Raji (cell line): ENCODE results near the gene SGCD.

Source experiments
- POLR2A ChIP-seq: IDR thresholded peaks from 2 replicates; pipeline ENCODE4 v1.6.1; 2011; ENCODE audit warnings: low read depth, low read length, control low read depth; ENCODE audit not compliant: insufficient read depth

The SGCD gene

DNA sequence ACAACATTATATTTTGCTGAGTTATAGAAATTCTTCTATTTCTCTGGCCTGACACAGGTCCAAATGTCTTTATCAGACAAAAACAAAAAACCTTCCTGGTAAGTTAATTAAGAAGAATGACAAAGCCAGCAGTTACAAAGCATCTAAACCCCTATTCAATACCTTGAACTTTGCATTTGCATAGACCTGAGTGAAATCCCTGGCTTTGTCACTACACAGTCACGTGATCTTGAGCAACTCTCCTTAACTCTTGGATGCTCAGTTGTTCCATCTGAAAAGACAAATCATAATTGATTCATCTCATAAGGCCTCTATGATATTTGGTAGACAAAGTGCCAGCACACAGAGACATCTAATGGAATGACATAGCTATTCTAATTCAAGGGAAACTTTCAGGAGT is 356.5 kb downstream of the SGCD start:
- no peak for TF ChIP-seq POLR2A

DNA sequence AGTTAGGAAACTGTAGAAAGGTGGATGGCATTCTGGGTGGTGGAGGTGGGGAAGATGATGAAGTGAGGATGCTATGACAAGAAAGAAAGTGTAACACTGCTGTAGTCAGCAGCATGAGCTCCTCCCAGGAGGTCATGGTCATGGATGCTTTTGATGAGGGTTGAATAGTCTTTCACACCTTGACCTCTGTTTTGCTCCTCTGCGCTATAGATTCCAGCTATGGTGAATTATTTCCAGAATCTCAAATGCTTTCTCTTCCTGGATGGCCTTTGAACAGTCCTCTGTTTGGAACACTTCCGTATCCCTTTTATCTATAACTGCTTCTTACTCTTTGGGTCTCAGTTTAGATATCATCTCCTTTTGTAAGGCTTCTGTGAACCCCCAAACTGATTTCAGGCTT is 357.3 kb downstream of the SGCD start:
- no peak for TF ChIP-seq POLR2A

DNA sequence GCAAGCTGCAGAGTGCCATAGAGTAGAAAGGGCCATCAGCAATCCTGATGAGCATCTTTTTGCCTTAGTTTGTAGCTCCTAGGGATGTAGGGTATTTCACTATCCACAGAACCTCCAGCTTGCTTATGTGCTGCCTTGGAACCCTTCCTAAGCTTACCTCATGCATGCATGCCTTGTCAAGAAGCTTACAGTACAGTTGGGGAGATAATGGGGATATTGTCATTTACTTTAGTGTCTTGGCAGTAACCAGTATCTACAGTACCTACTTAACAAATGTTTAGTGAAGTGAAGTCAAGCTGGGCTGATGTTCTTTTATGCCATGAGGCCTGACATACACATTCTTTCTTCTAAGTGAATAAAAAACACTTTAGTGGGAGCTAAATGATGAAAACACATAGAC is 358.5 kb downstream of the SGCD start:
- TF ChIP-seq POLR2A = no peak

- no peak for TF ChIP-seq POLR2A
Observed at GRCh38 chr5:156686380-156686779, 359.4 kb downstream of the SGCD start.

GRCh38 chr5:156686796-156687195 is 359.8 kb downstream of the SGCD start:
- no peak for TF ChIP-seq POLR2A

GRCh38 chr5:156687514-156687913 is 360.6 kb downstream of the SGCD start:
- TF ChIP-seq POLR2A = no peak

GRCh38 chr5:156691572-156691971 is 364.6 kb downstream of the SGCD start:
- TF ChIP-seq POLR2A = no peak

- TF ChIP-seq POLR2A = no peak
Observed at GRCh38 chr5:156693113-156693512, 366.1 kb downstream of the SGCD start.

DNA sequence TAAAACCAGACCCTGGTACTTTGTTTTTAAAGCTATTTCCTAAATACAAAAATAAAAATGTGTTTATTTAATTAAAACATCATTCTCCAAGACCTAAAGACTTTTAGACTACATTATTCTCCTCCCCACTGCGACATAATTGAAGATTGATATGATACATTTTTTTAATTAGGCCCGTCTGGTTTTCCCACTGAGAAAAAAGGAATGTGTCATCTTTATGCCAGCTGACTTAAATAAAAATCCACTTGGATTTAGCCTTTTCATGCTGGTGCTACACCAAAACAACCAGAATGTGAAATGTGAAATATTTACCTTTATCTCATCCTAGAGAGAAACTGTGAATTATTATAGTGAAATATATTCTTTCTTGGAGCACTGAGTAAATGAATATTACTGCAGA is 367.6 kb downstream of the SGCD start:
- TF ChIP-seq POLR2A = no peak

- TF ChIP-seq POLR2A = no peak
Observed at GRCh38 chr5:156695774-156696173, 368.8 kb downstream of the SGCD start.

DNA sequence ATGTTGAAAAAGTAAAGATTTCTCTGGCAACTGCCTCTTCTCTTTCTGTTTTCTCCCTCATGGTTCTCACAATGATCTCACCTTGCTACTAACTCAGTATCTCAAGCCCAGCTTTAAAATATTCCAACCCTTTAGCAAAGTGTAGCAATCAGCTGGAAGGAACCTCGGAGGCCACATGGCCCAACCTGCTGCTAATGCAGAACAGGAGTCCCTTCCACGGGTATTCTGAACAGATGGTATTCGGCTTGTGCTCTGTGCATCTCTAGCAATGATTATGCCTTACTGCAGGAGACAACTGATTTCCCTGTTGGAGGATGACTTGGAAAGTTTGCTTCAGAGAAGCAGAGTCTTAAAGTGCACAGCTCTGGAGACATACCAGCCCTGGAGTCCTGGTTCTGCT is 371.4 kb downstream of the SGCD start:
- no peak for TF ChIP-seq POLR2A

- TF ChIP-seq POLR2A = no peak
Observed at GRCh38 chr5:156699147-156699546, 372.2 kb downstream of the SGCD start.

DNA sequence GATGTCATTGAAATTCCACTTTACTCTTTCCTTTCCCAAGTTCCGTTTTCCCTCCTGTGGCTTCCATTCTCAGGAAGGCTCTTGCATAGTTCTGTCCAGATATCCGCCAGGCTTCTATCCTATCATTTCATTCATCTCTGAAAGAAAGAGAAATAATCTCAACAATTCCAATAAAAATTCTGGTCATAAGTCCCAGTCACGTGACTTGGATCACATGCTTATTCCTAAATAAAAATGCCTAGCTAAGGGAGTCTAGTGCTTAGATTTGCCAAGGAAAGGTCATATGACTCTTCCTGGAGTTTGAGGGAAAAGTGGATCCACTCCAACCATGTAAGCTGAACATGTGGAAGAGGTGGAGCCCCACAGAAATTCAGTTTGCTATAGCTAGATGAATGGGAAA is 377.2 kb downstream of the SGCD start:
- TF ChIP-seq POLR2A = no peak

- no peak for TF ChIP-seq POLR2A
Observed at GRCh38 chr5:156706631-156707030, 379.7 kb downstream of the SGCD start.

- no peak for TF ChIP-seq POLR2A
Observed at GRCh38 chr5:156707750-156708149, 380.8 kb downstream of the SGCD start.

DNA sequence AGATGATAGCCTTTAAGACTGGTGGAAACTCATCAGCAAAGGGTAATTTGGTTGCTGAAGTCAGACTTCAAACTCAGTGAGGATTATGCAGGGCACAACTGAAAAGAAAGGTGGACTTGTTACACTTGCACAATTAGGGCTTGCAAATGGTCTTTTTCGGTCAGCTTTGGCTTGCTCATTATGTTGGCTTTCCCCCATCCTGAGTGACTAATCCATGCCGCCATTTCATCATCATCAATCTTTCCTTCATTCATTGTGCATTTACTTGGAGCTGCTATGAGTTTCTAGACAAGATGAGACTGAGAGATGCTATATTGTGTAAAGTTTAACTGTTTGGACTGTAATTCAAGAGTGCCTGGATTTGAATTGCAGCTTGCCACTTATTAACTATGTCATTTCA is 388.3 kb downstream of the SGCD start:
- no peak for TF ChIP-seq POLR2A

GRCh38 chr5:156716591-156717380 is 389.8 kb downstream of the SGCD start:
- no peak for TF ChIP-seq POLR2A
